A549 (cell line): Measurements from ENCODE around the gene SLC12A8. TPM values are rescaled to one million over a fixed set of nuclear protein-coding genes. Genes with fewer than 3 reads are reported as not detected.

Experiments
- ATAC-seq, 2 experiments: fragments of 200-7000 bp in 1 of 2; fragments of >200 bp in 1 of 2; cut with Nextera tagmentation in 1 of 2; cut with Tn5 transposase in 1 of 2; 3 replicates each; pipeline versions ENCODE4 v1.8.0 to v1.9.1; 2018 to 2020; ENCODE audit warnings: mild to moderate bottlenecking in 1 of 2, moderate library complexity in 1 of 2
- CTCF ChIA-PET: fragments of 300-600 bp; sonication (Branson Sonifier 250); formaldehyde crosslinking; extraction: SDS; loops from one replicate; lab custom pipeline; 2021; ENCODE audit warnings: antibody characterized with exemption, inconsistent platforms; lab: Yijun Ruan, JAX
- POLR2A ChIA-PET: fragments of 350-600 bp; formaldehyde crosslinking; extraction: SDS; loops from one replicate; lab custom pipeline; 2021; ENCODE audit warnings: antibody characterized with exemption, inconsistent platforms; lab: Yijun Ruan, JAX
- DNase-seq, 2 experiments: peaks; one replicate each; pipeline versions ENCODE4 v3.0.0 to v3.0.0-alpha.2; 2011 to 2016; ENCODE audit warnings: low read depth in 1 of 2, low spot score in 1 of 2
- FAIRE-seq: peaks from 2 replicates; lab custom pipeline; 2011; peaks lifted over from hg19 to GRCh38; lab: Jason Lieb, UNC
- H3K27ac ChIP-seq, 2 experiments: fragments of >200 bp; sonication (Bioruptor Twin); formaldehyde crosslinking; 3 replicates each; pipeline ENCODE4 v1.5.1; 2016 to 2017
- H3K4me1 ChIP-seq: fragments of >200 bp; sonication (Bioruptor Twin); formaldehyde crosslinking; 3 replicates; pipeline ENCODE4 v1.6.1; 2016
- H3K4me2 ChIP-seq: fragments of >200 bp; sonication (Bioruptor Twin); formaldehyde crosslinking; 3 replicates; pipeline ENCODE4 v1.6.1; 2016
- H3K4me3 ChIP-seq: fragments of >200 bp; sonication (Bioruptor Twin); formaldehyde crosslinking; 3 replicates; pipeline ENCODE4 v1.5.1; 2016
- H3K9me3 ChIP-seq: fragments of >200 bp; sonication (Bioruptor Twin); formaldehyde crosslinking; 3 replicates; pipeline ENCODE4 v1.6.1; 2016
- CBX8 ChIP-seq: fragments of 200-600 bp; sonication (generic); IDR thresholded peaks from 2 replicates; pipeline ENCODE4 v1.6.1; 2016
- CEBPB ChIP-seq, 2 experiments: fragments of >200 bp in 1 of 2; sonication (Bioruptor Twin) in 1 of 2; formaldehyde crosslinking in 1 of 2; IDR thresholded peaks; 2 replicates each; pipeline ENCODE4 v1.6.1; 2012 to 2016
- HDAC2 ChIP-seq: fragments of 200-600 bp; sonication (generic); IDR thresholded peaks from 2 replicates; pipeline ENCODE4 v1.6.1; 2016
- HOXB13 ChIP-seq: fragments of 250-450 bp; sonication (Bioruptor Pico); IDR thresholded peaks from 2 replicates; pipeline ENCODE4 v1.5.0; 2020; ENCODE audit warnings: low read depth, mild to moderate bottlenecking, moderate library complexity
- JUN ChIP-seq, 2 experiments: fragments of >200 bp; sonication (Bioruptor Twin); formaldehyde crosslinking; IDR thresholded peaks; 2 replicates in 1 of 2; 3 replicates in 1 of 2; pipeline ENCODE4 v1.6.1; 2016 to 2017
- NPAS2 ChIP-seq: fragments of 250-450 bp; sonication (Bioruptor Pico); IDR thresholded peaks from 2 replicates; pipeline ENCODE4 v1.8.0; 2022; ENCODE audit warnings: mild to moderate bottlenecking, moderate library complexity, borderline replicate concordance
- NR3C1 ChIP-seq: fragments of >200 bp; sonication (Bioruptor Twin); formaldehyde crosslinking; IDR thresholded peaks from 3 replicates; pipeline ENCODE4 v1.6.1; 2017
- POLR2AphosphoS2 ChIP-seq: conservative IDR thresholded peaks from 2 replicates; pipeline ENCODE4 v1.6.1; 2012; ENCODE audit warnings: low read length, improper control_type of control experiment, inconsistent platforms
- RAD21 ChIP-seq, 2 experiments: fragments of >200 bp in 1 of 2; sonication (Bioruptor Twin) in 1 of 2; formaldehyde crosslinking in 1 of 2; IDR thresholded peaks in 1 of 2; conservative IDR thresholded peaks in 1 of 2; 2 replicates in 1 of 2; 3 replicates in 1 of 2; pipeline ENCODE4 v1.6.1; 2012 to 2018; ENCODE audit warnings: inconsistent platforms in 1 of 2
- TFCP2L1 ChIP-seq: fragments of 250-450 bp; sonication (Bioruptor Pico); IDR thresholded peaks from 2 replicates; pipeline ENCODE4 v1.5.0; 2021; ENCODE audit warnings: mild to moderate bottlenecking
- TP53 ChIP-seq: fragments of 250-450 bp; sonication (Bioruptor Pico); IDR thresholded peaks from 2 replicates; pipeline ENCODE4 v1.5.0; 2021; ENCODE audit warnings: mild to moderate bottlenecking, moderate library complexity
- WGBS: methylation state at CpG from one replicate; pipeline ENCODE4 v1.1.6; 2017; ENCODE audit errors: missing lambda C conversion rate; 5-methylcytosine and 5-hydroxymethylcytosine counted together
- polyA plus RNA-seq, 4 experiments: library from polyadenylated mRNA; depleted of rRNA in 3 of 4; stranded (reverse); fragments of >200 nt; fragmentation: RNase III in 1 of 4; extraction: RNeasy Plus Mini Kit Qiagen cat#74134 plus additional on column Dnase treatment in 1 of 4; gene quantifications; 2 replicates in 3 of 4; 3 replicates in 1 of 4; pipeline ENCODE4 v1.2.3, GENCODE V29; 2011 to 2017
- TF ChIP-seq, protein P1 (sequence below): fragments of 250-450 bp; sonication (Bioruptor Pico); IDR thresholded peaks from 2 replicates; pipeline ENCODE4 v1.5.0; 2021; ENCODE audit warnings: mild to moderate bottlenecking, moderate library complexity, borderline replicate concordance
- TF ChIP-seq, protein P2 (sequence below): IDR thresholded peaks from 2 replicates; pipeline ENCODE4 v1.6.1; 2012; ENCODE audit warnings: low read depth, borderline replicate concordance
- TF ChIP-seq, protein P3 (sequence below): fragments of >200 bp; sonication (Bioruptor Twin); formaldehyde crosslinking; IDR thresholded peaks from 3 replicates; pipeline ENCODE4 v1.5.1; 2016
- TF ChIP-seq, protein P4 (sequence below): IDR thresholded peaks from 2 replicates; pipeline ENCODE4 v1.6.1; 2012
- TF ChIP-seq, protein P5 (sequence below): fragments of >200 bp; sonication (Bioruptor Twin); formaldehyde crosslinking; IDR thresholded peaks from 2 replicates; pipeline ENCODE4 v1.6.1; 2016

The SLC12A8 gene
- polyA plus RNA-seq, 2 of the 4 experiments (the other 2 are of a cell fraction): 1.1 to 4.2 TPM

DNA sequence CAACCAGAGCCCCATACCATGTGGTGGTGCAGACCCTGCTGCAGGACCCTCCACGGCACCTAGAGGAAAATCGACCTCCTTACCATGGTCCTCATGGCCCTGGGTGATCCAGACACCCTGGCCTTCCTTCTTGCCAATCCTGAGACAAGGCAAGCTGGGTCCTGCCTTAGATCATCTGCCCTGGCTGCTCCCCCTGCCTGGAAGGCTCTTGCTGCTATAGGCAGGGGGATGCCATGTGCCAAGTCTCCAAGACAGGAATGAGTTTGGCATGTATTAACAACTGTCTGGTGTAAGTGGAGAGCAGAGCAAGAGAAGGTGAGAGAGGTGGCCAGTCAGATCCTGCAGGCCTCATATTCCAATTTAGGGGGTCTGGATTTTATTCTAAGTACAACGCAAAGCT lies 164.3 kb downstream of the SLC12A8 start:
- ATAC-seq: no peak
- Histone ChIP-seq H3K9me3 (no peaks in the 10 kb centered on the region), H3K4me3 (no peak overlapping the region)
- no peak for TF ChIP-seq NR3C1
- TF ChIP-seq, all 56 proteins: peak for 0
- Histone ChIP-seq H3K4me1 (peaks cover 17% of the 10 kb centered on the region), H3K4me2 (no peak overlapping the region), H3K27ac (no peak overlapping the region)
- DNase-seq (no peak), FAIRE-seq (no peak)
- CTCF ChIA-PET: interaction anchor here (1.0 to 1.2 kb wide), 2 partner anchors 52 to 53 kb away, joined by 3 to 4 read pairs; no protein-coding TSS in a partner anchor
- 87% methylated on average over 3 of the region's 3 CpGs for WGBS
- POLR2A ChIA-PET: no interaction called here

DNA sequence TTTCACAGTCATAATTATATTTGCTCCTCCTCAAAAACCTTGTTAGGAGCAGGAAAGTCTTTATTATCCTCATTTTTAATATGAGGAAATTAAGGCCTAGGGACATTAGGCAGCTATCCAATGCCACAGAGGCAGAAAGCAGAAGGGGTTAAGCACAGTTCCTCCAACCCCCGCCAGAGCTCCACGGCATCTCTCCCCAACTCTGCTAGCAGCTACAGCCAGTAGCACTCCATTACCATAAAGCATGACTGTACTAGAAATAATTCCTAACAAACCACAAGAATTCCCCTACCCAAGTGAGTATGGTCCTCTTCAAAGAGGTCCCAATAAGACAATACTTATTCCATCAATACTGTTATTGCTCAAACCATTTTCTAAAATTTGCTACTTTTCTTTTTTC lies 166.6 kb downstream of the SLC12A8 start:
- no peak for DNase-seq
- ChIA-PET CTCF (interaction anchor here (1.7 kb wide), 1 partner anchor 123 kb away, joined by 3 read pairs; no protein-coding TSS in a partner anchor), POLR2A (no interaction called here)
- Histone ChIP-seq H3K4me3 (no peak overlapping the region), H3K9me3 (no peaks in the 10 kb centered on the region), H3K27ac (no peak overlapping the region), H3K4me1 (no peaks in the 10 kb centered on the region), H3K4me2 (no peak overlapping the region)
- FAIRE-seq: no peak
- WGBS: 53% methylated on average over 2 of the region's 2 CpGs
- TF ChIP-seq CBX8: no peak
- TF ChIP-seq, protein P1, sequence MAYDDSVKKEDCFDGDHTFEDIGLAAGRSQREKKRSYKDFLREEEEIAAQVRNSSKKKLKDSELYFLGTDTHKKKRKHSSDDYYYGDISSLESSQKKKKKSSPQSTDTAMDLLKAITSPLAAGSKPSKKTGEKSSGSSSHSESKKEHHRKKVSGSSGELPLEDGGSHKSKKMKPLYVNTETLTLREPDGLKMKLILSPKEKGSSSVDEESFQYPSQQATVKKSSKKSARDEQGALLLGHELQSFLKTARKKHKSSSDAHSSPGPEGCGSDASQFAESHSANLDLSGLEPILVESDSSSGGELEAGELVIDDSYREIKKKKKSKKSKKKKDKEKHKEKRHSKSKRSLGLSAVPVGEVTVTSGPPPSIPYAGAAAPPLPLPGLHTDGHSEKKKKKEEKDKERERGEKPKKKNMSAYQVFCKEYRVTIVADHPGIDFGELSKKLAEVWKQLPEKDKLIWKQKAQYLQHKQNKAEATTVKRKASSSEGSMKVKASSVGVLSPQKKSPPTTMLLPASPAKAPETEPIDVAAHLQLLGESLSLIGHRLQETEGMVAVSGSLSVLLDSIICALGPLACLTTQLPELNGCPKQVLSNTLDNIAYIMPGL: no peak
- TF ChIP-seq JUN (IDR thresholded peaks at IDR 0.05): no peak
- TF ChIP-seq, protein P2, sequence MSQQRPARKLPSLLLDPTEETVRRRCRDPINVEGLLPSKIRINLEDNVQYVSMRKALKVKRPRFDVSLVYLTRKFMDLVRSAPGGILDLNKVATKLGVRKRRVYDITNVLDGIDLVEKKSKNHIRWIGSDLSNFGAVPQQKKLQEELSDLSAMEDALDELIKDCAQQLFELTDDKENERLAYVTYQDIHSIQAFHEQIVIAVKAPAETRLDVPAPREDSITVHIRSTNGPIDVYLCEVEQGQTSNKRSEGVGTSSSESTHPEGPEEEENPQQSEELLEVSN: no peak
- TF ChIP-seq TP53 (CRISPR knock-in tag): no peak
- no peak for TF ChIP-seq CEBPB (IDR thresholded peaks at IDR 0.05)
- TF ChIP-seq NPAS2 (CRISPR knock-in tag): no peak
- TF ChIP-seq, protein P3, sequence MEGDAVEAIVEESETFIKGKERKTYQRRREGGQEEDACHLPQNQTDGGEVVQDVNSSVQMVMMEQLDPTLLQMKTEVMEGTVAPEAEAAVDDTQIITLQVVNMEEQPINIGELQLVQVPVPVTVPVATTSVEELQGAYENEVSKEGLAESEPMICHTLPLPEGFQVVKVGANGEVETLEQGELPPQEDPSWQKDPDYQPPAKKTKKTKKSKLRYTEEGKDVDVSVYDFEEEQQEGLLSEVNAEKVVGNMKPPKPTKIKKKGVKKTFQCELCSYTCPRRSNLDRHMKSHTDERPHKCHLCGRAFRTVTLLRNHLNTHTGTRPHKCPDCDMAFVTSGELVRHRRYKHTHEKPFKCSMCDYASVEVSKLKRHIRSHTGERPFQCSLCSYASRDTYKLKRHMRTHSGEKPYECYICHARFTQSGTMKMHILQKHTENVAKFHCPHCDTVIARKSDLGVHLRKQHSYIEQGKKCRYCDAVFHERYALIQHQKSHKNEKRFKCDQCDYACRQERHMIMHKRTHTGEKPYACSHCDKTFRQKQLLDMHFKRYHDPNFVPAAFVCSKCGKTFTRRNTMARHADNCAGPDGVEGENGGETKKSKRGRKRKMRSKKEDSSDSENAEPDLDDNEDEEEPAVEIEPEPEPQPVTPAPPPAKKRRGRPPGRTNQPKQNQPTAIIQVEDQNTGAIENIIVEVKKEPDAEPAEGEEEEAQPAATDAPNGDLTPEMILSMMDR: no peak
- TF ChIP-seq RAD21 (conservative IDR thresholded peaks at IDR 0.05 in 1 of 2, IDR thresholded peaks at IDR 0.05 in 1 of 2): no peak
- TF ChIP-seq POLR2AphosphoS2: no peak
- no peak for TF ChIP-seq TFCP2L1
- TF ChIP-seq HOXB13 (CRISPR knock-in tag): no peak
- no peak for TF ChIP-seq HDAC2
- TF ChIP-seq, protein P4, sequence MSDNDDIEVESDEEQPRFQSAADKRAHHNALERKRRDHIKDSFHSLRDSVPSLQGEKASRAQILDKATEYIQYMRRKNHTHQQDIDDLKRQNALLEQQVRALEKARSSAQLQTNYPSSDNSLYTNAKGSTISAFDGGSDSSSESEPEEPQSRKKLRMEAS: no peak
- peak in 1 of 2 experiments; percentile 38; a peak in 1 of 6 replicates for ATAC-seq

DNA sequence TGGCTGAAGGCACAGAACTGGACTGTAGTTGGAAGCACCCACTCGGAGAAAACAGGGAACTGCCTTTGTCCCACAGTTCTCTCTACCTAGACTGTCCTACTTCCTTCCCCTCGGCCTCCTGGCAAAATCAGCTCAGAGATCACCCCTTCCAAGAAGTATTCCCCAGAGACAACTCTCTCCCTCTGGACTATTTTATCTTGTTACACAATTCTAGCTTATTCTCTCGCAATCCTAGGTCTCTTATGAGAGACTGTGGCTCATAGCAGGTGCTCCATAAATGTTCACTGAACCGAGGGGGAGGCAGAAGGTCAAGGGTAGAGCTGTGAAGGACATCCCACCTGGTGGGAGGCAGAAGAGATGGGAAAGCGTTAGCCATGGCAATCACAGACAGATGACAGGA lies 167.4 kb downstream of the SLC12A8 start:
- Histone ChIP-seq H3K4me1 (no peaks in the 10 kb centered on the region), H3K27ac (no peak overlapping the region)
- 81% methylated on average over 5 of the region's 5 CpGs for WGBS
- POLR2A ChIA-PET: no interaction called here
- ATAC-seq: no peak
- TF ChIP-seq, protein P5, sequence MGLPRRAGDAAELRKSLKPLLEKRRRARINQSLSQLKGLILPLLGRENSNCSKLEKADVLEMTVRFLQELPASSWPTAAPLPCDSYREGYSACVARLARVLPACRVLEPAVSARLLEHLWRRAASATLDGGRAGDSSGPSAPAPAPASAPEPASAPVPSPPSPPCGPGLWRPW: no peak
- TF ChIP-seq CEBPB (IDR thresholded peaks at IDR 0.05): 0 out of 4 replicates have a peak, but pooled peaks of 1 of the 2 experiments have one; percentile 28
- TF ChIP-seq, all 56 proteins: peak for 1
- Histone ChIP-seq H3K4me3 (no peak overlapping the region), H3K4me2 (no peak overlapping the region), H3K9me3 (no peaks in the 10 kb centered on the region)
- FAIRE-seq (no peak), DNase-seq (no peak)
- CTCF ChIA-PET: interaction anchor here (0.9 to 1.7 kb wide), 2 partner anchors 50 to 123 kb away, joined by 3 read pairs; no protein-coding TSS in a partner anchor
